Peyer's patch (tissue), 4 donors: ENCODE results near the gene COMTD1.

Experiments
- POLR2A ChIP-seq, 2 donors: fragments of 450-650 bp; IDR thresholded peaks; one replicate each; pipeline ENCODE4 v1.5.1; 2017; ENCODE audit warnings: antibody characterized with exemption in 2 of 2, mild to moderate bottlenecking in 2 of 2, moderate library complexity in 2 of 2
- TF ChIP-seq, protein P1 (sequence below), 6 experiments: fragments of 450-650 bp in 4 of 6; fragments of 200-600 bp in 2 of 6; sonication (generic) in 1 of 6; IDR thresholded peaks; one replicate each; pipeline ENCODE4 v1.5.1; 2017 to 2019; ENCODE audit warnings: antibody characterized with exemption in 6 of 6, mild to moderate bottlenecking in 3 of 6, moderate library complexity in 1 of 6

DNA sequence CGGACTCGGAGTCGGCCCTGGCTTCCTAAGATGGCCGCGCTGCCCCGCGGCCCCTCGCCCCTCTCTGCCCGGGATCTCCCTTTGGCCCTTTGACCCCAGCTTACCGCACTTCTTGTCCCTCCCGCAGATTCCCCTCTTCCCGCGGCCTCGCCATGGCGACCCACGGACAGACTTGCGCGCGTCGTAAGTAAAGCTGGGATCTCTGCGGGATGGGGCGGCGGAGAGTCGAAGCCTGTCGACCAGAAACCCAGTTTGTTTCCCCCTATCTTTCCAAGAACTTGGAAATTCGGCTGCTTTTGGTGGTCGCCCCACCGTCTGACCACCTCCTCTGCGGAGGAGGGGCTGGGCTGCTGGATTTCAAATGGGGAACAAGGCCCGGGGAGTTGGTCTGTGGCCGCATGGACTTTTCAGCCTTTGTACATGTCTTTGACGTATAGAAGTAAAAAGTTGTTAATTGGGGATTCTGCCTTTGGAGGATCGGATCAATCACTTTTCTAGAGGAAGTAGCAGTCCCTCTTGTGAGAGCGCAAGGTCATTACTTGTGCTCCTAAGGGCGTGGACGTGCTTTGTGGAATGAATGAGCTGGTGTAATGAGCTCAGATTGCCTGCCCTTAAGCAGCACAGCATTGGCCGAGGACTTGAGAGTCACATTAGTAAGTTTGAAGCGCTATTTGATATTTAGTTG, 24.6 kb downstream of the COMTD1 start:
- TF ChIP-seq, protein P1, sequence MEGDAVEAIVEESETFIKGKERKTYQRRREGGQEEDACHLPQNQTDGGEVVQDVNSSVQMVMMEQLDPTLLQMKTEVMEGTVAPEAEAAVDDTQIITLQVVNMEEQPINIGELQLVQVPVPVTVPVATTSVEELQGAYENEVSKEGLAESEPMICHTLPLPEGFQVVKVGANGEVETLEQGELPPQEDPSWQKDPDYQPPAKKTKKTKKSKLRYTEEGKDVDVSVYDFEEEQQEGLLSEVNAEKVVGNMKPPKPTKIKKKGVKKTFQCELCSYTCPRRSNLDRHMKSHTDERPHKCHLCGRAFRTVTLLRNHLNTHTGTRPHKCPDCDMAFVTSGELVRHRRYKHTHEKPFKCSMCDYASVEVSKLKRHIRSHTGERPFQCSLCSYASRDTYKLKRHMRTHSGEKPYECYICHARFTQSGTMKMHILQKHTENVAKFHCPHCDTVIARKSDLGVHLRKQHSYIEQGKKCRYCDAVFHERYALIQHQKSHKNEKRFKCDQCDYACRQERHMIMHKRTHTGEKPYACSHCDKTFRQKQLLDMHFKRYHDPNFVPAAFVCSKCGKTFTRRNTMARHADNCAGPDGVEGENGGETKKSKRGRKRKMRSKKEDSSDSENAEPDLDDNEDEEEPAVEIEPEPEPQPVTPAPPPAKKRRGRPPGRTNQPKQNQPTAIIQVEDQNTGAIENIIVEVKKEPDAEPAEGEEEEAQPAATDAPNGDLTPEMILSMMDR (IDR thresholded peaks at IDR 0.05), result no peak
- peak; percentile 53 to 55 for TF ChIP-seq POLR2A (IDR thresholded peaks at IDR 0.05)
